HG02840 (cell line): ENCODE measurements around the gene MCTP1.

Source experiments
- ATAC-seq: cut with Tn5 transposase; IDR thresholded peaks from one replicate; pipeline ENCODE4 v1.9.1; 2021; ENCODE audit warnings: mild to moderate bottlenecking, moderate library complexity, moderate number of reproducible peaks; ENCODE audit not compliant: unreplicated experiment, low FRiP score

Gene MCTP1

GRCh38 chr5:95134326-95134725 is 150.6 kb downstream of the MCTP1 start:
- no peak for ATAC-seq

- no peak for ATAC-seq
Observed at GRCh38 chr5:95132096-95132495, 152.8 kb downstream of the MCTP1 start.

GRCh38 chr5:95130941-95131340 is 154.0 kb downstream of the MCTP1 start:
- no peak for ATAC-seq

GRCh38 chr5:95124731-95125130 is 160.2 kb downstream of the MCTP1 start:
- no peak for ATAC-seq

- ATAC-seq: no peak
Observed at GRCh38 chr5:95124101-95124500, 160.8 kb downstream of the MCTP1 start.

GRCh38 chr5:95114902-95115301 is 170.0 kb downstream of the MCTP1 start:
- no peak for ATAC-seq

- ATAC-seq: no peak
Observed at GRCh38 chr5:95114305-95114704, 170.6 kb downstream of the MCTP1 start.

- no peak for ATAC-seq
Observed at GRCh38 chr5:95113489-95113888, 171.4 kb downstream of the MCTP1 start.

- no peak for ATAC-seq
Observed at GRCh38 chr5:95111141-95111540, 173.8 kb downstream of the MCTP1 start.

GRCh38 chr5:95110118-95110517 is 174.8 kb downstream of the MCTP1 start:
- no peak for ATAC-seq

- no peak for ATAC-seq
Observed at GRCh38 chr5:95107138-95107537, 177.8 kb downstream of the MCTP1 start.

GRCh38 chr5:95105638-95106037 is 179.3 kb downstream of the MCTP1 start:
- no peak for ATAC-seq

- ATAC-seq: peak; percentile 95
Observed at GRCh38 chr5:95102687-95103086, 182.2 kb downstream of the MCTP1 start.

GRCh38 chr5:95102080-95102479 is 182.8 kb downstream of the MCTP1 start:
- ATAC-seq: peak; percentile 27

- no peak for ATAC-seq
Observed at GRCh38 chr5:95100551-95100950, 184.3 kb downstream of the MCTP1 start.

- no peak for ATAC-seq
Observed at GRCh38 chr5:95098012-95098411, 186.9 kb downstream of the MCTP1 start.

GRCh38 chr5:95093211-95093610 is 191.7 kb downstream of the MCTP1 start:
- no peak for ATAC-seq

GRCh38 chr5:95090774-95091173 is 194.1 kb downstream of the MCTP1 start:
- no peak for ATAC-seq

GRCh38 chr5:95087816-95088317 is 197.0 kb downstream of the MCTP1 start:
- peak; percentile 71 for ATAC-seq

- peak; percentile 41 for ATAC-seq
Observed at GRCh38 chr5:95086927-95087815, 197.7 kb downstream of the MCTP1 start.

GRCh38 chr5:95084757-95085156 is 200.1 kb downstream of the MCTP1 start:
- ATAC-seq: no peak

- no peak for ATAC-seq
Observed at GRCh38 chr5:95083606-95084005, 201.3 kb downstream of the MCTP1 start.
